HG02798 (cell line): ENCODE data around the gene PCED1B.
"Not testable (repeated sequence)": the region's sequence is repeated elsewhere in the genome, so short reads cannot be mapped to it uniquely, and the experiment has no call there.

Source experiments
- ATAC-seq: cut with Tn5 transposase; IDR thresholded peaks from one replicate; pipeline ENCODE4 v1.9.1; 2021; ENCODE audit warnings: mild to moderate bottlenecking; ENCODE audit not compliant: unreplicated experiment, poor library complexity

Gene PCED1B

GRCh38 chr12:47268501-47269454, 189.4 kb downstream of the PCED1B start:
- ATAC-seq = peak; percentile 76

- no peak for ATAC-seq
Measured at GRCh38 chr12:47269916-47270315, 190.5 kb downstream of the PCED1B start.

- ATAC-seq = no peak
Measured at GRCh38 chr12:47270782-47271664, 191.6 kb downstream of the PCED1B start.

DNA sequence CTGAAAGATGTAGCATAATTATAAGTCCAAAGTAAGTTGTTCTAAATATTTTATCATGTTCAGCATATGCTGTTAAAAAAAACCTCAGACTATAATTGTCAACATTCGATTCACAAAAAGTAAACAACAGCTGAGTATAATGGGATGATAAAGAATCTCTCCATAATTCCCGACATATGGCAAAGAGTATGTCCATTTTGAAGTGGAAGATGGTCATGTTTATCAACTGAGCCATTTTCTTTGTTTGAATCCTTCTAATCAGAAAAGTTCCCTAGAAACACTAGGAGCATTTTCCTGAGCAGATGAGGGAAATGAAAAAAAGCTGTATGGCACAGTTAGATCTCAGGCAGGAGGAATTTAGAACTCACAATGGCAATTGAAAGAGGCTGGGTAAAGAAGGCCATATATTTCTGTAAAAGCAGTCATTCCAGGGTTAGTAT, 192.4 kb downstream of the PCED1B start:
- no peak for ATAC-seq

DNA sequence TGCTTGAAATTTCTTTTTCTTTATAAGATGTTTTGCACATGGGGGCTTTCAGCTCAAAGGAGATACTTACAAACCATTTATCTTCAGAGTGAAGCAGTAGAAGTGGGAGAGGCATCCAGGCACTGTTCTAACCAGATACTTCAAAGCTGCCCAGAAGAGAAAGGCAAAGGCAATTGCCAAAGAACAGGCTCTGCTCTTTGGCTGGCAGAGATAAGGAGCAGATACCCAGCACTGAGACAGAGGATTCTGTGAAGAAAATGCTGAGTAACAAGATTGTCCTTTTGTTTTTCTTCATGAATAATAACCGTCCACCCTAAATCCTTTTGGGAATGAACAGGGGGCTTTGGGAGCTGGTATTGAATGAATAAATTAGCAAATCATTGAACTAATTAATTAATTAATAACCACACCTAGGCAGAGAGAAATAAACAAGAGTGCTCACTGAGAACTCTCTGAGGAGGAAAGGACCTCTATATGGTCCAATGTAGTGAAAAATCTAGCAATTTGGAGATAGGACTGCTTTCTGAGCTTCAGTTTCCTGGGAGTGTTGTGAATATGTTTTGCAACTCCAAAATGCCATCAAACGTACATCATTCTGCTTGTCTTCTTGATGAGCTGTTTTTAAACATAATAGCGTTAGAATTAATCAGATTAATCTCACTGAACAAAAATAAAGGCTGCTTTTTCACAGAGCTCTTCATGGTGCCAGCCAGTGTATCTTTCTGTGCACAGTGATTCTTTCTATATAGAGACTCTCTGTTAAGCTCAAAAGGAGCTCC, 193.2 kb downstream of the PCED1B start:
- ATAC-seq = no peak

GRCh38 chr12:47273191-47273626, 193.8 kb downstream of the PCED1B start:
- ATAC-seq = no peak

GRCh38 chr12:47274760-47275159, 195.3 kb downstream of the PCED1B start:
- ATAC-seq = no peak

DNA sequence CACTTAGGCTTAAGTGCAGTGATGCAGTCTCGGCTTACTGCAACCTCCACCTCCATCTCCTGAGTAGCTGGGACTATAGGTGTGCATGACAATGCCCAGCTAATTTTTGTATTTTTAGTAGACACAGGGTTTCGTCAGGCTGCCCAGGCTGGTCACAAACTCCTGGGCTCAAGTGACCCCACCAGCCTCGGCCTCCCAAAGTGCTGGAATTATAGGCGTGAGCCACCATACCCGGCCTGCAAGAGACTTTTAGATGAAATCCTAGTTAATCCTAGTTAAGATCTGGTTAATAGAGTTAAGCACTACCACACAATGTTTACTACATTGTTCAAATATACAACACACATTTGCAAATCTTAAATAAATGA, 196.8 kb downstream of the PCED1B start:
- no peak for ATAC-seq

DNA sequence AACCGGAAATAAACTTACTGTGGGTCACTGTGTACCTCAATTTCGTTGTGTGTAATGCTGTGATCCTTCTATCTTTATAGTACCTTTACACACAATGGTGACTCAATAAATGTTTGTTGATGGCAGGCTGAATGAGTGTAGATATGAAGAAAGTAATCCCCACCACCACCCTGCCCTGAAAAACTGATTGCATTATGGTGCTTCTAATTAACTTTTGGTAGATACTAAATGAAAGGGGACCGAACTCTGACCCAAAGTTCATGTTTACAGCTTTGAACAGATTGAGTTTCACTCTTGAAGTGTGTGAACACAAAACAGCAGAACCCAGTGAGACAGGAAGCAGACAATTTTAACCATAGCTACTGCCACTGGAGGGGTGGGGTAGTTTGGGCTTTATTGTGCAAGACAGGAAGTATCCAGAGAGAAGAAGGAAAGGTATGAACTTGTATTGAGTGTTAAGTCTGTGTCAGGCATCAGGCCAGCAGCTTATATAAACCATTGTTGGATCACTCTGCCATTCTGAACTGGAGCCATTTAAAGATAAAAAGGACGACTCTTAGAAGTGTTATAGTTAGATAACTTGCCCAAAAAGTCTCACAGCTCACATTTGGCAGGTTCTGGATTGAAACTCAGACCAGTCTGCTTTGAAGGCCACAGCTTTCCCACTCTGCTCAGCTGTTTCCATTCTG, 197.3 kb downstream of the PCED1B start:
- ATAC-seq = peak; percentile 93

DNA sequence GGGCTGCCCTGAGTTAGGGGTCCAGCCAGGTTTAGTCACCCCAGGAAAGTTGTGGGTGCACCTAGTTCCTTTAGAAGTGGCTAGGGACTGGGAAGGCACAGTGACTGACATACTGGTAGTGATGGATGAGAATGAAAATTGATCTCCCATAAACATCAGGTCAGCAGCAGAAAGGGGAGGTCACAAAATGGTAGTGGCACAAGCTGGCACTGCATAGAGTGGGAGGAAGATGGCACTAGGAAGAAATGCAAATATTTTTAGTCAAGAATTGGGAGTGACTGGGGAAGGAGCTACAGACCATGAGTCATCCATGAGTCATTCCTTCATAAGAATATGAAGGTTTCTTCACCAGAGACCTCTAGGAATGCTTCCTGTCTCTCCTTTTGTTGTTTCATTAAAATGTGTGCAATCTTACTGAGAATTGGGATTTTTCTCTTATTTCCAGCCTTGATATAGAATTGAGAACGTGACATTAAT, 198.6 kb downstream of the PCED1B start:
- no peak for ATAC-seq

GRCh38 chr12:47279758-47280157, 200.3 kb downstream of the PCED1B start:
- not testable (repeated sequence) for ATAC-seq

- ATAC-seq = no peak
Measured at GRCh38 chr12:47280543-47281300, 201.3 kb downstream of the PCED1B start.

DNA sequence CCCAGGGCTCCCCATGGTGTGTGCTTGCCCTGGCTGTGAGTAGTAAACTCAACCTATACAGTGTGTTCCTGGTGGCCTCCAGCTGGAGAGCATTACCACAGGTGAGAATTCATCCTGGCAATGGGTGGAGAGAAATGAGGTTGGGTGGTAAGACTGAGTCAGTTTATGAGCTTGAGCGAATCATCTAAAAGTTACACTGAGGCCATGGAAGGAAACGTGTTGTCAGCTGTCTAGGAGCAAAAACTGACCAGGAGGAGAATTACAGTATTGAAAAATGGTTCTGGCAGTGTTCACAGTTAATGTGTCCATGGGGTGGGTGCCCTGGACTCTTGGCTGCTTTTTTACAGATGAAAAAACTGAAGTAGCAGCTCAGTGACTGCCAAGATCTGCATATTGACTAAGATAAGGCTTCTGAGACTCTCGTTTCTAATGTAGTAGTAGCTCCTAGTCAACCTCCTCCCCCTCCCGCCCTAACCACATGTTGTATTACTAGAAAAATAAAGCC, 202.3 kb downstream of the PCED1B start:
- no peak for ATAC-seq

GRCh38 chr12:47282206-47282605, 202.8 kb downstream of the PCED1B start:
- ATAC-seq = no peak
